Measurements from ENCODE around the gene SLC37A4. TPM values are rescaled to one million over a fixed set of nuclear protein-coding genes. Genes with fewer than 3 reads are reported as not detected.

The SLC37A4 gene
- polyA plus RNA-seq, 1 of the 3 experiments (the other 2 are of a cell fraction), result 21.8 TPM

DNA sequence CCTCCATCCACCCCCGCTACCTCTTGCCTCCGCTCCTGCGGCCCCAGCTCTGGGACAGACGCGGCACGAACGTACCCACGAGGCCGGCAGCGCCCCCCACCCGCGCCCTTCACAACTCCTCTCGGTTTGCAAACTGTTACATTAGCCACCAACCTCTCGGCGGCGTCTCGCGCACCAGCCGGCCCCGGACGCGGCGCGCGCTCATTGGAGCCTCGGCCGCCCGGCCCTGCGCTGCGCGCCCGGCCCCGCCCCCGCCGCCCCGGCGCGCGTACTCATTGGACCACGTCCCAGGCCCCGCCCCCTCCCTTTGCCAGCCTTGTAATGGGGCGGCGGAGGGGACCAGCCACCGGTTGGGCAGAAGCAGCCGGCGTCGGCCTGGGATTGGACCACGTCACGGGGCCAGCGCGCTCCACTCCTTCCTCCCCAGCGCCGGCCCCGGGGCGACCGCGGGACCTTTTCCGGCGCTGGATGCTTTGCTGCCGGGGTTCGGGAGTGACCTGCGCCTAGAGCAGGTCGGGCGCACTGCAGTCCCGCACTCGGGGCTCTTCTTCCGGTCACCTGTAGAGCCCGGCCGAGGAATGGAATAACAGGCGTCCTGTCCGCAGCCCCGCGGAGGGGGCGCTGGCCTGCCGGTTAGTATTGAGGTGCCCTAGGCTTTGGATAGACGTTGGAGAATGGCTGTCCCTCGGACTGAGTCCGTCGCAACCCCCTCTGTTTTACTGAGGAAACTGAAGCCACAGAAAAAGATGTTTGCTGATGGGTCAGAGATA lies 26.5 kb upstream of the SLC37A4 start, which contains the start of gene HYOU1:
Gene HYOU1, minus strand, starts transcription at position 206 of the 770 bp plus-strand sequence. CDS start 1,045 bp downstream, outside the sequence.
- Histone ChIP-seq H2AFZ (ENCODE audit: low read depth) (peak within 1 kb of the TSS; percentile 94), H3K4me2 (peak within 1 kb of the TSS; percentile 94), H3K4me1 (ENCODE audit: control insufficient read depth in 1 of 2, insufficient read depth in 2 of 2, low read depth in 1 of 2, low read length in 1 of 2) (peaks cover 12 to 21% of the 10 kb centered on the region in 2 experiments; a peak in 2 of 4 replicates), H3K4me3 (ENCODE audit: low read depth in 2 of 2, low read length in 1 of 2) (peak within 1 kb of the TSS; percentile 82 to 90), H3K9me2 (no peaks in the 10 kb centered on the region), H4K20me1 (ENCODE audit: insufficient read depth) (no peaks in the 10 kb centered on the region), H3K27me3 (ENCODE audit: insufficient read depth) (no peaks in the 10 kb centered on the region), H3K79me2 (ENCODE audit: insufficient read depth) (peaks cover 33% of the 10 kb centered on the region), H3K9me3 (no peaks in the 10 kb centered on the region), H3K9ac (peak within 1 kb of the TSS; percentile 91), H3K36me3 (replicated peaks in 1 of 2; ENCODE audit: control insufficient read depth in 1 of 2, insufficient read depth in 2 of 2, low read length in 1 of 2) (peaks cover 31 to 32% of the 10 kb centered on the region in 2 experiments), H3F3A (replicated peaks; ENCODE audit: insufficient read depth) (peaks cover 11% of the 10 kb centered on the region), H3K27ac (ENCODE audit: low read depth in 2 of 2, low read length in 1 of 2) (peak within 1 kb of the TSS; percentile 77 to 86)
- POLR2A ChIA-PET, result interaction anchor here (0.7 to 3.8 kb wide), 10 partner anchors 10 to 57 kb away, joined by 3 to 21 read pairs (median 8); partner anchors contain the start of genes DPAGT1, HMBS, RPS25 and SLC37A4
- CTCF ChIA-PET, result interaction anchor here (0.8 to 1.8 kb wide), 12 partner anchors 9 to 281 kb away, joined by 3 to 7 read pairs (median 4); partner anchors contain the start of genes SLC37A4 and VPS11
- DNase-seq, result peak; percentile 99
- 0% methylated on average over 12 of the region's 79 CpGs for WGBS (ENCODE audit: low lambda C conversion rate)
- 0 out of 2 replicates have a peak, but pooled peaks have one; percentile 5 for TF ChIP-seq REST (IDR thresholded peaks at IDR 0.05; ENCODE audit: low read depth, low read length)
- TF ChIP-seq RFX5 (IDR thresholded peaks at IDR 0.05; ENCODE audit: low read length), result peak; percentile 82
- TF ChIP-seq, protein P1, sequence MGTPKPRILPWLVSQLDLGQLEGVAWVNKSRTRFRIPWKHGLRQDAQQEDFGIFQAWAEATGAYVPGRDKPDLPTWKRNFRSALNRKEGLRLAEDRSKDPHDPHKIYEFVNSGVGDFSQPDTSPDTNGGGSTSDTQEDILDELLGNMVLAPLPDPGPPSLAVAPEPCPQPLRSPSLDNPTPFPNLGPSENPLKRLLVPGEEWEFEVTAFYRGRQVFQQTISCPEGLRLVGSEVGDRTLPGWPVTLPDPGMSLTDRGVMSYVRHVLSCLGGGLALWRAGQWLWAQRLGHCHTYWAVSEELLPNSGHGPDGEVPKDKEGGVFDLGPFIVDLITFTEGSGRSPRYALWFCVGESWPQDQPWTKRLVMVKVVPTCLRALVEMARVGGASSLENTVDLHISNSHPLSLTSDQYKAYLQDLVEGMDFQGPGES (IDR thresholded peaks at IDR 0.05; ENCODE audit: low read depth, low read length), result no peak
- TF ChIP-seq, protein P2, sequence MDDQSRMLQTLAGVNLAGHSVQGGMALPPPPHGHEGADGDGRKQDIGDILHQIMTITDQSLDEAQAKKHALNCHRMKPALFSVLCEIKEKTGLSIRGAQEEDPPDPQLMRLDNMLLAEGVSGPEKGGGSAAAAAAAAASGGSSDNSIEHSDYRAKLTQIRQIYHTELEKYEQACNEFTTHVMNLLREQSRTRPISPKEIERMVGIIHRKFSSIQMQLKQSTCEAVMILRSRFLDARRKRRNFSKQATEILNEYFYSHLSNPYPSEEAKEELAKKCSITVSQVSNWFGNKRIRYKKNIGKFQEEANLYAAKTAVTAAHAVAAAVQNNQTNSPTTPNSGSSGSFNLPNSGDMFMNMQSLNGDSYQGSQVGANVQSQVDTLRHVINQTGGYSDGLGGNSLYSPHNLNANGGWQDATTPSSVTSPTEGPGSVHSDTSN (IDR thresholded peaks at IDR 0.05), result no peak; the same call in 1 of the 2 replicates
- peak; percentile 27 for TF ChIP-seq CTCF (IDR thresholded peaks at IDR 0.05)
- TF ChIP-seq ELF1 (IDR thresholded peaks at IDR 0.05), result peak; percentile 33; the same call in 1 of the 2 replicates
- peak; percentile 69; the same call in 1 of the 2 replicates for TF ChIP-seq GABPA (IDR thresholded peaks at IDR 0.05; ENCODE audit: low read depth)
- no peak for TF ChIP-seq FOSL2 (IDR thresholded peaks at IDR 0.05; ENCODE audit: borderline replicate concordance, low read depth)
- no peak for TF ChIP-seq MEF2A (IDR thresholded peaks at IDR 0.05; ENCODE audit: borderline replicate concordance, low read depth)
- no peak for TF ChIP-seq JUND (IDR thresholded peaks at IDR 0.05)
- no peak for TF ChIP-seq FOXJ3 (CRISPR knock-in tag; IDR thresholded peaks at IDR 0.05)
- TF ChIP-seq EP300 (IDR thresholded peaks at IDR 0.05; ENCODE audit: borderline replicate concordance in 1 of 2, low read depth in 1 of 2, low read length in 1 of 2), result no peak; a peak in 1 of 4 replicates
- TF ChIP-seq, protein P3, sequence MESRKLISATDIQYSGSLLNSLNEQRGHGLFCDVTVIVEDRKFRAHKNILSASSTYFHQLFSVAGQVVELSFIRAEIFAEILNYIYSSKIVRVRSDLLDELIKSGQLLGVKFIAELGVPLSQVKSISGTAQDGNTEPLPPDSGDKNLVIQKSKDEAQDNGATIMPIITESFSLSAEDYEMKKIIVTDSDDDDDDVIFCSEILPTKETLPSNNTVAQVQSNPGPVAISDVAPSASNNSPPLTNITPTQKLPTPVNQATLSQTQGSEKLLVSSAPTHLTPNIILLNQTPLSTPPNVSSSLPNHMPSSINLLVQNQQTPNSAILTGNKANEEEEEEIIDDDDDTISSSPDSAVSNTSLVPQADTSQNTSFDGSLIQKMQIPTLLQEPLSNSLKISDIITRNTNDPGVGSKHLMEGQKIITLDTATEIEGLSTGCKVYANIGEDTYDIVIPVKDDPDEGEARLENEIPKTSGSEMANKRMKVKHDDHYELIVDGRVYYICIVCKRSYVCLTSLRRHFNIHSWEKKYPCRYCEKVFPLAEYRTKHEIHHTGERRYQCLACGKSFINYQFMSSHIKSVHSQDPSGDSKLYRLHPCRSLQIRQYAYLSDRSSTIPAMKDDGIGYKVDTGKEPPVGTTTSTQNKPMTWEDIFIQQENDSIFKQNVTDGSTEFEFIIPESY (IDR thresholded peaks at IDR 0.05; ENCODE audit: borderline replicate concordance, low read depth), result no peak
- no peak for TF ChIP-seq SMC3 (IDR thresholded peaks at IDR 0.05; ENCODE audit: low read depth, low read length)
- peak; percentile 53 for TF ChIP-seq NRF1 (IDR thresholded peaks at IDR 0.05; ENCODE audit: low read depth, low read length)
- TF ChIP-seq, protein P4, sequence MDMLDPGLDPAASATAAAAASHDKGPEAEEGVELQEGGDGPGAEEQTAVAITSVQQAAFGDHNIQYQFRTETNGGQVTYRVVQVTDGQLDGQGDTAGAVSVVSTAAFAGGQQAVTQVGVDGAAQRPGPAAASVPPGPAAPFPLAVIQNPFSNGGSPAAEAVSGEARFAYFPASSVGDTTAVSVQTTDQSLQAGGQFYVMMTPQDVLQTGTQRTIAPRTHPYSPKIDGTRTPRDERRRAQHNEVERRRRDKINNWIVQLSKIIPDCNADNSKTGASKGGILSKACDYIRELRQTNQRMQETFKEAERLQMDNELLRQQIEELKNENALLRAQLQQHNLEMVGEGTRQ (IDR thresholded peaks at IDR 0.05; ENCODE audit: borderline replicate concordance, low read depth, low read length), result no peak
- no peak for TF ChIP-seq RAD21 (IDR thresholded peaks at IDR 0.05; ENCODE audit: low read length)
- TF ChIP-seq RXRA (IDR thresholded peaks at IDR 0.05; ENCODE audit: borderline replicate concordance, low read depth), result no peak
- peak; percentile 74 for TF ChIP-seq POLR2AphosphoS5 (IDR thresholded peaks at IDR 0.05; ENCODE audit: low read depth, low read length)
- TF ChIP-seq, protein P5, sequence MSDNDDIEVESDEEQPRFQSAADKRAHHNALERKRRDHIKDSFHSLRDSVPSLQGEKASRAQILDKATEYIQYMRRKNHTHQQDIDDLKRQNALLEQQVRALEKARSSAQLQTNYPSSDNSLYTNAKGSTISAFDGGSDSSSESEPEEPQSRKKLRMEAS (IDR thresholded peaks at IDR 0.05; ENCODE audit: low read depth), result peak; percentile 30; the same call in 1 of the 2 replicates
- no peak for TF ChIP-seq YY1 (IDR thresholded peaks at IDR 0.05; ENCODE audit: low read depth)
